Measurements from ENCODE around the gene RALA.

GRCh38 chr7:39624935-39625694 is 1.7 kb downstream of the RALA start:
- TF ChIP-seq POLR2A (IDR thresholded peaks at IDR 0.05), result no peak
- no peak for TF ChIP-seq CTCF (IDR thresholded peaks at IDR 0.05)

Measured in Peyer's patch (tissue), 4 donors.